ENCODE measurements around the gene BDKRB1. TPM values are rescaled to one million over a fixed set of nuclear protein-coding genes. Genes with fewer than 3 reads are reported as not detected.

The BDKRB1 gene
- polyA plus RNA-seq, 2 of the 4 experiments (the other 2 are of a cell fraction) = 2.8 to 3.5 TPM

DNA sequence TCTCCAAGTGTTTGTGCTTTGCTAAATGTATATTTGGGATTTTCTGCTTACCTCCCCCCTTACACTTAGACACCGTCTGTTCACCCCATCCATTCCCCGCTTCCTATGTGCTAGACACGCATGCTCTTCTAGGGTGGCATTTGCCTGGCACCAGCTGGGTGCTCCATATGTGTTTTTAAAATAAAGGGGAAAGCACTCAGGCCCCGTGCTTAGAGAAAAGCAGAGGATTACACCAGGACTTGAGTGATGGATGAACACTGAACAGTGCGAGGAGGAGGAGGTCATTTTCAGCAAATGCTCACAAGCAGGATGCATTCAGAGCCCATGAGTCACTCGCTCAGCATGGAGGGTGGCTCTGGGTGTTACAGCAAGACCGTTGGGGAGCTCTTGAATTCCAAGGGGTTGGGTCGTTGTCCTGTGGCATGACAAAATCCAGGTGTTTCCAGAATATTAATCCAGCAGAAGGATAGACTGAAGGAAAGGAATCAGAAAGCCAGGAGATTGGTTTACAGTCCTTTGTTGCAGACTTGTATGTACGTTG is 2.9 kb upstream of the BDKRB1 start:
- TF ChIP-seq RNF2 (IDR thresholded peaks at IDR 0.05; ENCODE audit: borderline replicate concordance, low read depth) (no peak), MAFK (IDR thresholded peaks at IDR 0.05; ENCODE audit: partially characterized antibody) (no peak), FOXS1 (CRISPR knock-in tag; IDR thresholded peaks at IDR 0.05) (no peak), FOSL2 (IDR thresholded peaks at IDR 0.05) (no peak), FOSL2 (CRISPR knock-in tag; IDR thresholded peaks at IDR 0.05) (peak; percentile 69), EHMT2 (IDR thresholded peaks at IDR 0.05; ENCODE audit: low read depth) (no peak), JUNB (IDR thresholded peaks at IDR 0.05) (no peak; the same call in 1 of the 2 replicates), MAZ (IDR thresholded peaks at IDR 0.05; ENCODE audit: borderline replicate concordance, low read depth, low read length) (no peak), CHD2 (IDR thresholded peaks at IDR 0.05; ENCODE audit: low read length, partially characterized antibody) (no peak), TP53 (CRISPR knock-in tag; IDR thresholded peaks at IDR 0.05) (no peak), ZFP36 (IDR thresholded peaks at IDR 0.05; ENCODE audit: borderline replicate concordance, partially characterized antibody) (no peak), CEBPB (IDR thresholded peaks at IDR 0.05) (0 out of 4 replicates have a peak, but pooled peaks of 1 of the 2 experiments have one; percentile 20), GATA3 (IDR thresholded peaks at IDR 0.05; ENCODE audit: borderline replicate concordance) (no peak), ZSCAN20 (CRISPR knock-in tag; IDR thresholded peaks at IDR 0.05) (no peak), JUN (IDR thresholded peaks at IDR 0.05) (0 out of 5 replicates have a peak, but pooled peaks of 1 of the 2 experiments have one; percentile 34), CHD4 (IDR thresholded peaks at IDR 0.05; ENCODE audit: borderline replicate concordance) (no peak), NFE2L2 (conservative IDR thresholded peaks at IDR 0.05; ENCODE audit: low read length) (no peak), EP300 (IDR thresholded peaks at IDR 0.05) (peak in 1 of 2 experiments; percentile 44; a peak in 2 of 5 replicates), KDM1A (IDR thresholded peaks at IDR 0.05; ENCODE audit: low read depth) (no peak), KDM5A (IDR thresholded peaks at IDR 0.05) (no peak)
- TF ChIP-seq, protein P1, sequence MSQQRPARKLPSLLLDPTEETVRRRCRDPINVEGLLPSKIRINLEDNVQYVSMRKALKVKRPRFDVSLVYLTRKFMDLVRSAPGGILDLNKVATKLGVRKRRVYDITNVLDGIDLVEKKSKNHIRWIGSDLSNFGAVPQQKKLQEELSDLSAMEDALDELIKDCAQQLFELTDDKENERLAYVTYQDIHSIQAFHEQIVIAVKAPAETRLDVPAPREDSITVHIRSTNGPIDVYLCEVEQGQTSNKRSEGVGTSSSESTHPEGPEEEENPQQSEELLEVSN (IDR thresholded peaks at IDR 0.05; ENCODE audit: borderline replicate concordance, low read depth) = peak; percentile 22; the same call in 1 of the 2 replicates
- TF ChIP-seq, protein P2, sequence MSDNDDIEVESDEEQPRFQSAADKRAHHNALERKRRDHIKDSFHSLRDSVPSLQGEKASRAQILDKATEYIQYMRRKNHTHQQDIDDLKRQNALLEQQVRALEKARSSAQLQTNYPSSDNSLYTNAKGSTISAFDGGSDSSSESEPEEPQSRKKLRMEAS (IDR thresholded peaks at IDR 0.05) = peak; percentile 58
- DNase-seq (ENCODE audit: low read depth in 1 of 2, low spot score in 1 of 2) = peak; percentile 64 to 69
- H3K4me1 ChIP-seq = peaks cover 64% of the 10 kb centered on the region
- ChIA-PET CTCF (interaction anchor here (1.0 to 7.9 kb wide), 3 partner anchors 8 to 152 kb away, joined by 3 to 62 read pairs (median 21); no protein-coding TSS in a partner anchor), POLR2A (no interaction called here)
- peak; percentile 51 for FAIRE-seq
- H3K4me2 ChIP-seq = peak overlapping the region; percentile 53
- ATAC-seq = peak; percentile 67 to 86; a peak in 4 of 6 replicates
- no peaks in the 10 kb centered on the region for H3K9me3 ChIP-seq
- no peak overlapping the region for H3K4me3 ChIP-seq
- peak overlapping the region; percentile 72 to 91 for H3K27ac ChIP-seq
- WGBS (ENCODE audit: missing lambda C conversion rate) = 48% methylated on average over 9 of the region's 9 CpGs

GRCh38 chr14:96254687-96255086 is 1.3 kb upstream of the BDKRB1 start:
- TF ChIP-seq CEBPB (IDR thresholded peaks at IDR 0.05) (no peak), HEYL (CRISPR knock-in tag; IDR thresholded peaks at IDR 0.05) (no peak), BCL3 (IDR thresholded peaks at IDR 0.05) (no peak), MYC (IDR thresholded peaks at IDR 0.05; ENCODE audit: borderline replicate concordance, low read length) (no peak), MAZ (IDR thresholded peaks at IDR 0.05; ENCODE audit: borderline replicate concordance, low read depth, low read length) (no peak), ZC3H11A (IDR thresholded peaks at IDR 0.05) (no peak), CBX2 (IDR thresholded peaks at IDR 0.05; ENCODE audit: borderline replicate concordance, low read depth) (no peak)
- TF ChIP-seq, protein P2 (IDR thresholded peaks at IDR 0.05) = no peak
- TF ChIP-seq, protein P3, sequence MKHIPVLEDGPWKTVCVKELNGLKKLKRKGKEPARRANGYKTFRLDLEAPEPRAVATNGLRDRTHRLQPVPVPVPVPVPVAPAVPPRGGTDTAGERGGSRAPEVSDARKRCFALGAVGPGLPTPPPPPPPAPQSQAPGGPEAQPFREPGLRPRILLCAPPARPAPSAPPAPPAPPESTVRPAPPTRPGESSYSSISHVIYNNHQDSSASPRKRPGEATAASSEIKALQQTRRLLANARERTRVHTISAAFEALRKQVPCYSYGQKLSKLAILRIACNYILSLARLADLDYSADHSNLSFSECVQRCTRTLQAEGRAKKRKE (CRISPR knock-in tag; IDR thresholded peaks at IDR 0.05; ENCODE audit: low read depth) = no peak
- TF ChIP-seq, protein P4, sequence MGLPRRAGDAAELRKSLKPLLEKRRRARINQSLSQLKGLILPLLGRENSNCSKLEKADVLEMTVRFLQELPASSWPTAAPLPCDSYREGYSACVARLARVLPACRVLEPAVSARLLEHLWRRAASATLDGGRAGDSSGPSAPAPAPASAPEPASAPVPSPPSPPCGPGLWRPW (IDR thresholded peaks at IDR 0.05) = no peak
- H3K4me3 ChIP-seq = no peak overlapping the region
- ChIA-PET POLR2A (no interaction called here), CTCF (interaction anchor here (0.7 to 7.9 kb wide), 5 partner anchors 13 to 154 kb away, joined by 3 to 62 read pairs (median 5); partner anchors contain the start of gene BDKRB2)
- no peak overlapping the region for H3K4me2 ChIP-seq
- no peak for DNase-seq (ENCODE audit: low read depth in 1 of 2, low spot score in 1 of 2)
- peak overlapping the region; percentile 65 to 91; a peak in 5 of 6 replicates for H3K27ac ChIP-seq
- no peak for ATAC-seq
- peaks cover 48% of the 10 kb centered on the region for H3K4me1 ChIP-seq
- peaks cover 6% of the 10 kb centered on the region for H3K9me3 ChIP-seq
- WGBS (ENCODE audit: missing lambda C conversion rate) = 74% methylated on average over 11 of the region's 11 CpGs
- FAIRE-seq = no peak
